Activated CD8-positive, alpha-beta memory T cell treated with anti-CD3 and anti-CD28 coated beads, Interleukin-2, amount 50 U/mL, for 1 hour (primary cell): ENCODE data around the gene CERS5.

ENCODE experiments used
- DNase-seq: peaks from one replicate; pipeline ENCODE4 v3.0.0-alpha.2; 2020; ENCODE audit errors: extremely low read depth

Gene CERS5

DNA sequence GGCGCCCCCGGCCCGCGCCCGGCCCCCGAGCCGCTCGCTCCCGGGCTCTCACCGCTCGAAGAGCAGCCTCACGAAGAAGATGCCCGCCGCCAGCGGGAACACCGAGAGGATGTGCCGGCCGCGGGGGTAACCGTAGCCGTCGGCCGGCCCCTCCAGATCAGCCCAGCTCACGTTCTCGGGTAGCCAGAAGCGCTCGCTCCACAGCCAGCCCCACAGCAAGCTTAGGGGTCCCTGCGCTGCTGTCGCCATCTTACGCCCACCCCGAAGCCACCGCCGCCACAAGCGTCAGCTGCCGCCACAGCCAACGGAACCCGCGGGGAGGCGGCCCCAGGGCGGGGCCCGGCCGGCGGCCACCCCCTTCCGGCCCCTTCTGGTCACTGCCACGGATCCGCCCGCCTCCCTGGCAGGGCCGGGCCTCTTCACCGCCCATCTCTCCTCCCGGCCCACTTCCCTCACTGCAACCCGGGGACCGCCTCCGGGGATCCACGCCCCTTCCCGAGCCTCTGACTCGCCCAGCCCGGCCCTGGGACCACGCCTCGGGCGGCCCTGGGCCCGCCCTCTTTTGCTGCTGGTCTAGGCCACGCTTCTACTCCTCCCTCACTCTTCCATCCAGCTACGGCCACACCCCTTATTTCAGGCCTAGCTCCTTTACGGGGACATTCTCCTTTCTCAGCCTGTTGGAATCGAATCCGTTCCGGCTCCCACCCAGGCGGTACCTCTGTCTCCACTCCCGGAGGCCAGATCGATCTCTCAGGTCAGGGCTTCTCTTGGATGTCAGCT lies at the start of gene CERS5:
Gene CERS5 (minus strand): TSS at position 321 of the 780 bp plus-strand sequence. CDS start 72 bp downstream, at position 249.
- DNase-seq, result peak; percentile 88

DNA sequence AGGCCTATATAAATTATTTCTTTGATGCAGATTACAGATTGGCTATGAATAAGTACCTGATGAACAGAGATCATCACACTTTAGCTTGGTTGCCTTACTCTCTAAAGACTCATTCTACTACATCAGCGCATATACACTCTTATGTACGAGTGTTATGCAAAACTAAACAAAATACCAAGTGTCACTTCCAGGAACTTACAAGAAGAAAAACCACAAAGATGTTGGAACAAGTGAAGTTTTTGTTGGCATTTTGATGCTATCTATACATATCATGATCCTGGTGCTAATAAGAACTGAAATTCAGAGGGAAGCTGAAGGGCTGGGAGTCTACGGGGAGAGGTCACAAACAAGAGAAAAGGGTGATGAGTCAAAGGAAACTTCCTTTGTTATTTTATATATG lies 47.9 kb upstream of the CERS5 start:
- no peak for DNase-seq

DNA sequence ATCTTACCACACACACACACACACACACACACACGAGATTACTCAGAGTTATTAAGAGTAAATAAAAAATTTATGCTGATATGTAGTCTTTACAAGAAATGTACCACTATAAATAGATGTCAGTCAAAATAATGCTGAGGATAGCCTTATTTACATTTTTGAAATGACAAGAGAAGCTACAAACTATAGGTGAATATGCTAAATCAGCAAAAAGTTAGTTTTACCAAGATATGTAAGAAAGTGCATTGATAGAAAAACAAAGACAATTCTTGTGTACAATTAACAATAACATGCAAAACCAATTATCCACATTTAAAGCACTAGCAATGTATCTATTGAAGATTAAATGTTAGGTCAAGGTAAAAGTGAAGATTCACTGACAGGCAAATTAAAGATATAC lies 46.8 kb upstream of the CERS5 start:
- DNase-seq, result no peak

GRCh38 chr12:50213439-50213838 lies 46.3 kb upstream of the CERS5 start:
- no peak for DNase-seq

DNA sequence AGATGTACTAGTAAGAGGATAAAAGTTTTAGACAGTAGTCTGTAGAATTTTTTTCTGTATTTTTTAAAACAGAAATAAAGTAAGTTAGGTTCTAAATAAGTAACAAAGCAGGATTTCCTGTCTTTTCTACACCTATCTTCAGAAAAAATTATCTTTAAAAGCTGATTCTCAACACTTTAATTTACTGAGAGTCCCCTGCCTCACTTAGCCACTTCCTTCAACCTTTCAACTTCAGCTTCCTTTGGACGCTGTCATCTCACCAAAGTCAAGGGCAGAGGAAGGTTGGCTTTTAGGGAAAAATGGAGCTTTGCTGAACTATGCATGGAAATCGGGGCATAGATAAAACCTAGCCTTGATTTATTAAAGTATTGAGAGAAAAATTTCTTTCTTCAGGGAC lies 44.9 kb upstream of the CERS5 start:
- no peak for DNase-seq

GRCh38 chr12:50211392-50212070 lies 44.4 kb upstream of the CERS5 start:
- DNase-seq, result no peak

DNA sequence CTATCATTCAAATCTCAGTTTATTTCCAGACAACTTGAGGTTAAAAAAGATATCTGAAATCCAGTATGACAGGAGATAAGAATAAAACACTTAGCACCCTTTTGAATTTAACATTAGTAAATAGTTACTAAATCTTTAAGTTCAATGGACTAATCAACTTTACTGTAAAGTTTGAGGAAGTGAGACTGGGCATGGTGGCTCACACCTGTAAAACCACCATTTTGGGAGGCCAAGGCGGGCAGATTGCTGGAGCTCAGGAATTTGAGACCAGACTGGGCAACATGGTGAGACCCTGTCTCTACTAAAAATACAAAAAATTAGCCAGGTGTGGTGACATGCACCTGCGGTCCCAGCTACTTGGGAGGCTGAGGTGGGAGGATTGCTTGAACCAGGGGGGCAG lies 40.3 kb upstream of the CERS5 start:
- no peak for DNase-seq

GRCh38 chr12:50205648-50206047 lies 38.5 kb upstream of the CERS5 start:
- DNase-seq, result no peak

DNA sequence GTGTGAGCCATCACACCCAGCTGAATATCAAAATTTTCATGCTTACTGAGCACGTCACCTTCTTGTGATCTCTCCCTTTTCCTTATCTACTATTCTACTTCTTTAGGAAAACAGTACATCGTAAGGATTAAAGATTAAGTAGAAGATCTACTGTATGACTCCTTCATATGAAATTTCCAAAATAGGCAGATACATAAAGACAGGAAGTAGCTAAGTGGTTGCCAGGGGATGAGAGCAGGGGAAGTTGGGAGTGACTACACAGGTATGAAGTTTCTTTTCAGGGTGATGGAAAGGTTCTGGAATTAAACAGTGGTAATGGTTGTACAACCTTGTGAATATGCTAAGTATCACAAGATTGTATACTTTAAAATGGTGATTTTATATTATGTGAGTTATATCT lies 36.5 kb upstream of the CERS5 start:
- no peak for DNase-seq

DNA sequence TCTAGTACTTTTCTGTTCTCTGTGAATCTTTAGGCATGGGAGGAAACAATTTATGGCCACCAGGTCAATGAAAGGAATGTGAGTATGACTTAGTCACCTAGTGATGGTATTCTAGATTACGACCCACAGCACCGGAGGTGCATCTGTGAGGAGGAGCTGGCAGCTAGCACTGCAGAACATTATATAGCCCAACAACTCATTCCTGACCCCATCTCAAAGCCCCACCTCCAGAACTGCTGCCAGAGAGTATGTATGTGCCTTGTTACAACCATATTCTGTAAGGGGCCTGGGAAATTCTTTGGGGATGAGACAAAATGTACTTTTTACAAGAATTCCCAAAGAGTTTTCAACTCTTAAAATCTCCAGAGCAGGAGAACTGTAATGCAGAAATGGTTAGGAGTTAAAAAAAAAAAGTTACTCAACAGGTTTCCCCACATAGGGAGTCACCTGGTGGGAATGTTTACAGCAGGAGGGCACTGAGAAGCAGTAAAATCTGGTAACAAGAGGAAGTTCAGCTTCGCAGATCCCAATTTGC lies 34.9 kb upstream of the CERS5 start:
- DNase-seq, result no peak

DNA sequence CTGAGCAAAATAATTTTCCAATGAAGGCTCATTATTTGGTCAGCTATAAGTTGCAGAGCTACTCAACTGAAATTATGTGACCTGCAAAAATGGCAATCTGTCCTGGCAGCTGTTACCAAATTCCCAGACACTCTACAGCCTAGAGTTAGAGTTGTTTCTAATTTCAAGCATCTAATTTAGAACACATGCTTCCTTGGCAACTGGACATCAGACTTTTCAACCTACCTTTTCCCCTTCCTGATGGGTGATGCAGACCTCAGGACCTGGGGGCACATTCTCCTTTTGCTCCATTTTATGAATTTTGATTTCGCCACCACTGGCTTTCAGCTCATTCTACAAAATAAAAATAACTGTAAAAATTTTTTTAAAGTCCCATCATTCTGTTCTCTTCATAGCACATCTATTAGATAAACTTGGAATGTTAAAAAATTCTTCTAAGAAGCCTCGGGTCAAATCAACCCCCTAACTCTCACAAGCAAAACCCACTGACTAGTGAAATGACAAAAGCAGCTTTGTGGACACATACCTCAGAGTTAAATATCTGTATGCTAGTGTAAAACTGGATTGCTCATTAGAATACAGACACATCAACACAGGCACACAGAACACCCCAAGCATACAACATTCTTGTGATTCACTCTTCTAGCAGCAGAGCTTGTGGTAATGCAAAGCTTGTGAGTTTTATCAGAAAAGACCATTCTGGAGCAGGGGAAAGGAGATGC lies 33.5 kb upstream of the CERS5 start:
- DNase-seq, result no peak

- no peak for DNase-seq
These were observed 31.7 kb upstream of the CERS5 start for GRCh38 chr12:50198829-50199228.

- DNase-seq, result no peak
These were observed 30.1 kb upstream of the CERS5 start for GRCh38 chr12:50197297-50197727.

GRCh38 chr12:50196537-50196936 lies 29.4 kb upstream of the CERS5 start:
- no peak for DNase-seq

- DNase-seq, result no peak
These were observed 28.7 kb upstream of the CERS5 start for GRCh38 chr12:50195832-50196231.

DNA sequence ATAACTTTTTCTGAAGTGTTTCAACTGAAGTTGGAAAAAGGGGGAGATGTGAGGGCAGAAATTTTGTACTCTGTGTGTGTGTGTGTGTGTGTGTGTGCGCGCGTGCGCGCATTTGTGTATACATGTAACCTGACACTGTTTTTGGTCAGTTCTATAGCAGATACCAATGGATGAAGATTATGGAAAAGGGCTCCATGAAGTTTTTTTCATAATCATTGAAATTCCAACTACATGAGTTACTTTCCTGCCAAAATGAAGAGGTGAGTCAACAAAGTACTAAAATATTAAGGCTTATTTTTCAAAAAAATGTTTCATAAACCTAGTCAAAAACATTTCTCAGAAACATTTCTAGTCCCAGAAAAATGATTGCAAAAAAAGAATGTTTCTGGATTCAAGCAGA lies 25.7 kb upstream of the CERS5 start:
- DNase-seq, result no peak

DNA sequence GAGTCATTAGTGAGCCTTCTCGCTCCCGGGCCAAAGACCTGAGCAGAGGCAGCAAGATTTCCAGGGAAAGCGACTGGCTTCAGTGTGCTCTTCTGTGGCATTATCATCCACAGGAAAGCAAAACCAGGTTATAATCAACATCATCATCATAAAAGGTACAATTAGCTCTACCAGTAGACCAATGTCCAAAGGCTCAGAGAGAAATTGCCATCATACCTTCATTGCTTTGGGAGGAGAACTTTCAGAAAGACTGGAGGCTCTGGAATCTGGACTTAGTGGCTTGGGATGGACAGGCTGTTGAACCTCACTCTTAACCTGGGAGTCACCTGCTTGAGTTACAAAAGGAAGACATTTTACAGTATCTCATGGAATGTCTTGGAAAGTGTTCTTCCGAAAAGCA lies 25.1 kb upstream of the CERS5 start:
- no peak for DNase-seq

DNA sequence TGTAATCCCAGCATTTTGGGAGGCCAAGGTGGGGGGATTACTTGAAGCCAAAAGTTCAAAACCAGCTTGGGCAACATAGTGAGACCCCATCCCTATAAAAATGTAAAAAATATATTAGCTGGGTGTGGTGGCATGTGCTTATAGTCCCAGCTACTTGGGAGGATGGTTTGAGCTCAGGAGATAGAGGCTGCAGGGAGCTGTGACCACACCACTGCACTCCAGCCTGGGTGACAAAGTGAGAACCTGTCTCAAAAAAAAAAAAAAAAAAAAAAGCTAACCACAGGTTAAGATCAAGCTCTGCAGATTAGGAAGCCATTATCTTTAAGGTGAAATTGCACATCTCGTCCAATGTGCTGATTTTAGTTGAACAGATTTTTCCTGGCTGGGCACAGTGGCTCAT lies 23.7 kb upstream of the CERS5 start:
- no peak for DNase-seq

- DNase-seq, result no peak
These were observed 21.9 kb upstream of the CERS5 start for GRCh38 chr12:50188875-50189575.

DNA sequence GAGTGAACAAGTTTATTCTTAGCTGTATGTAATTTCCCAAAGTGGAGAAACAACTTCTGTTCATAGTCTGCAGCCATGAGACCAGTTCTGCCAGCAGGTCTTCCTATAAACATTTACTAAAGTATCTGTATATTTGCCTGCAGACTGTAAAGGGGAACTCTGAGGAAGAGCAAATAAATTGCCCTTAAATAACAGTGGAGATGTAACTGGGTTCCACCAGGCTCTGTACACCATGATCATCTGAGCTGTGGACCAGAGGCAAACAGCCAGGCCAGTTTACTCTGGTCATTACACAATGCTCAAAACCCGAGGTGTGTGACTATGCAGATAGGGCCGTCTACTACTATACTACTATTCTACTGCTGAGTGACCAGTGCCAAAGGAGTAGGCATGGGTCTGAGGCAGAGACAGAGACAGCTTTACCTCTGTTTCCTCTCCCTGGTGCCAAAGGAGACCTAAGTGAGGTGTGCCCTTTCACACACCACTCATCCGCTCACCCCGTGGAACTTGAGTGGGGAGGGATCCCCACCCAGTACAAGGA lies 21.1 kb upstream of the CERS5 start:
- no peak for DNase-seq

DNA sequence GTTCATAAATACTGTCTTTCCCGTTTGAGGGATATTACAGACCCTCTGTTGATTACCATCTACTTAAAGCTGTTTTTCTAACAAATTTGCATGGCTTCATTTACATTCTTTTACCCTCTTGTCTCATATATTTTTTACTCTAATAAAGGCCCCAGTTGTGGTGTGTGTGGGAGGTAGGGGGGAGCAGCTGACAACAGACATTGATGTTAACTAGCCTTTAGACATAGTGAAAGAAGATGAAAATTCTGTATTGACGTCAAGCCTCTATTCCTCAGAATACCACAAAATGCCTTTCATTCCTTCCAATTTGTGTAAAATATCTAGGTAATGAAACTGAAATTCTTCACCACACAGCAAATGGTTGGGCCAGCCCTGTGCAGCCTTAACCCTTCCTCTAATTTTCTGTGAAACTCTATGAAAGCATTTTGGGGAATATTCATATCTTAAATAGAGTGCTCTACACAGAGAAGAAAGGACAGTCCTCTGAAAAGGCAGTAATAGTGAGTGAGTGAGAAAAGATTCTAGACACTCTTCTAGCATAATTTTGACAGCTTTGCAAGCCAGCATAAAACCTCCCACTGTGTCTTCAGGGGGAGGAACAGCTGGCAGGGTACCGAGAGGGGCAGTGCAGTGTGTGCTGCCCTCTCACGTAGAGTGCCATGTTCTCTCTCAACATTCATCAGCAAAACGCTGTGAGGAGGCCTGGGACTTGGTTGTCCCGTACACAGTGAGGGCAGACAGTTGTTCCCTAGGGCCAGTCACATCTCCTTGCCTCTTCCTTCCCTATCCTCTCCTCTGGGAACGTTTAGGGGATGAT lies 20.1 kb upstream of the CERS5 start:
- DNase-seq, result no peak
